Panc1 (cell line): Measurements from ENCODE around the gene GRHL1.

ENCODE experiments used
- CTCF ChIP-seq: fragments of 450-650 bp; IDR thresholded peaks from 2 replicates; pipeline ENCODE4 v1.5.1; 2017; ENCODE audit warnings: mild to moderate bottlenecking
- REST ChIP-seq, 2 experiments: IDR thresholded peaks; 2 replicates each; pipeline ENCODE4 v1.6.1; 2011 to 2012; ENCODE audit warnings: low read depth in 2 of 2, control low read depth in 1 of 2, low read length in 1 of 2, mild to moderate bottlenecking in 1 of 2, moderate library complexity in 1 of 2; ENCODE audit not compliant: insufficient read depth in 1 of 2

GRCh38 chr2:10033251-10034006, 81.9 kb downstream of the GRHL1 start:
- TF ChIP-seq REST (IDR thresholded peaks at IDR 0.05; ENCODE audit: insufficient read depth in 1 of 2, low read depth in 2 of 2, low read length in 1 of 2) (no peak; a peak in 1 of 4 replicates), CTCF (no peak)
